HepG2 (cell line): ENCODE data around the gene ABHD10. TPM values are rescaled to one million over a fixed set of nuclear protein-coding genes. Genes with fewer than 3 reads are reported as not detected.

ENCODE experiments used
- ATAC-seq: fragments of 200-7000 bp; cut with Tn5 transposase; 3 replicates; pipeline ENCODE4 v1.9.1; 2020; ENCODE audit warnings: mild to moderate bottlenecking, moderate library complexity
- BruUV-seq: library from RNA; stranded (reverse); fragments of 400-500 nt; replicated peaks from 2 replicates; lab custom pipeline; 2021; lab: Mats Ljungman, UMichigan
- CTCF ChIA-PET: fragments of 300-600 bp; formaldehyde crosslinking; extraction: SDS; loops from one replicate; lab custom pipeline; 2021; ENCODE audit warnings: low total read pairs, inconsistent platforms, low intra/inter-chr PET ratio; lab: Yijun Ruan, JAX
- POLR2A ChIA-PET: fragments of 350-600 bp; sonication (Branson Sonifier 250); formaldehyde crosslinking; loops from one replicate; lab custom pipeline; 2020; ENCODE audit warnings: antibody characterized with exemption, inconsistent platforms; lab: Yijun Ruan, JAX
- DNase-seq: peaks from one replicate; pipeline ENCODE4 v3.0.0-alpha.2; 2015; ENCODE audit warnings: low spot score
- FAIRE-seq: peaks from 3 replicates; lab custom pipeline; 2011; peaks lifted over from hg19 to GRCh38; lab: Jason Lieb, UNC
- H2AFZ ChIP-seq: one replicate; pipeline ENCODE4 v1.6.1; 2011; ENCODE audit warnings: low read length, inconsistent platforms
- H3K27ac ChIP-seq: fragments of 300-600 bp; 3 replicates; pipeline ENCODE4 v1.8.0; 2011; ENCODE audit warnings: mixed run types, mild to moderate bottlenecking, mixed read lengths, low read length, inconsistent platforms; ENCODE audit not compliant: insufficient read depth; ENCODE audit errors: extremely low read length
- H3K27me3 ChIP-seq, 2 experiments: fragments of 200-600 bp in 1 of 2; 2 replicates in 1 of 2; 3 replicates in 1 of 2; pipeline versions ENCODE4 v1.6.0 to v1.8.0; 2011; ENCODE audit warnings: low read length in 2 of 2, mild to moderate bottlenecking in 2 of 2, moderate library complexity in 2 of 2, inconsistent platforms in 1 of 2; ENCODE audit not compliant: insufficient read depth in 2 of 2, control insufficient read depth in 1 of 2
- H3K36me3 ChIP-seq, 2 experiments: fragments of 200-600 bp in 1 of 2; replicated peaks in 1 of 2; 2 replicates in 1 of 2; 3 replicates in 1 of 2; pipeline versions ENCODE4 v1.5.1 to v1.8.0; 2011; ENCODE audit warnings: low read length in 2 of 2, inconsistent platforms in 1 of 2; ENCODE audit not compliant: insufficient read depth in 2 of 2, control insufficient read depth in 1 of 2
- H3K4me1 ChIP-seq: 2 replicates; pipeline ENCODE4 v1.5.1; 2012; ENCODE audit warnings: low read length, inconsistent platforms; ENCODE audit not compliant: insufficient read depth
- H3K4me2 ChIP-seq: 2 replicates; pipeline ENCODE4 v1.6.0; 2011; ENCODE audit warnings: low read depth, low read length, inconsistent platforms
- H3K4me3 ChIP-seq, 3 experiments: fragments of 200-600 bp in 1 of 3; sonication (generic), shearing (Covaris generic) in 1 of 3; replicated peaks in 1 of 3; 2 replicates each; pipeline ENCODE4 v1.5.1; 2011 to 2016; ENCODE audit warnings: low read length in 3 of 3, inconsistent platforms in 2 of 3, low read depth in 2 of 3, mild to moderate bottlenecking in 2 of 3, control low read depth in 1 of 3, mixed read lengths in 1 of 3; ENCODE audit not compliant: insufficient read depth in 1 of 3
- H3K79me2 ChIP-seq: one replicate; pipeline ENCODE4 v1.6.1; 2011; ENCODE audit warnings: low read length, inconsistent platforms; ENCODE audit not compliant: insufficient read depth
- H3K9ac ChIP-seq: 2 replicates; pipeline ENCODE4 v1.6.0; 2011; ENCODE audit warnings: mild to moderate bottlenecking, low read depth, low read length, inconsistent platforms; ENCODE audit not compliant: insufficient read depth
- H3K9me3 ChIP-seq: 2 replicates; pipeline ENCODE4 v1.5.1; 2012; ENCODE audit warnings: mild to moderate bottlenecking, low read length
- H4K20me1 ChIP-seq: 2 replicates; pipeline ENCODE4 v1.6.0; 2011; ENCODE audit warnings: inconsistent platforms, mild to moderate bottlenecking, low read length, moderate library complexity; ENCODE audit not compliant: insufficient read depth
- HHEX ChIP-seq: IDR thresholded peaks from 2 replicates; pipeline ENCODE4 v1.6.1; 2016; ENCODE audit warnings: control low read depth
- HOXA9 ChIP-seq: sonication (generic); formaldehyde crosslinking; IDR thresholded peaks from 2 replicates; pipeline ENCODE4 v1.8.1; 2022; ENCODE audit warnings: missing genetic modification reagents, mild to moderate bottlenecking, moderate library complexity, borderline replicate concordance
- PHB2 ChIP-seq: fragments of 450-650 bp; IDR thresholded peaks from 2 replicates; pipeline ENCODE4 v1.6.1; 2018; ENCODE audit not compliant: partially characterized antibody
- SMAD9 ChIP-seq: sonication (generic); formaldehyde crosslinking; IDR thresholded peaks from 2 replicates; pipeline ENCODE4 v1.5.1; 2020; ENCODE audit warnings: mild to moderate bottlenecking, missing genetic modification reagents
- SP1 ChIP-seq, 2 experiments: fragments of 450-650 bp in 1 of 2; sonication (generic) in 1 of 2; formaldehyde crosslinking in 1 of 2; IDR thresholded peaks; 2 replicates each; pipeline versions ENCODE4 v1.4.0 to v1.6.1; 2016 to 2020; ENCODE audit warnings: missing genetic modification reagents in 1 of 2
- ZNF331 ChIP-seq: sonication (generic); formaldehyde crosslinking; IDR thresholded peaks from 2 replicates; pipeline ENCODE4 v1.4.0; 2020; ENCODE audit warnings: missing genetic modification reagents
- WGBS: methylation state at CpG from one replicate; pipeline ENCODE4 v1.1.6; 2017; ENCODE audit warnings: low lambda C conversion rate; 5-methylcytosine and 5-hydroxymethylcytosine counted together
- in situ Hi-C: cut with HindIII; loops from 2 replicates; pipeline ENCODE4 v1.10.0; 2017; ENCODE audit warnings: low pct_unique_long_range_greater_than_20kb; ENCODE audit not compliant: extremely low pct_ligation_motif_present
- intact Hi-C: fragments of 100-400 bp; cut with micrococcal nuclease; formaldehyde crosslinking; loops from one replicate; pipeline ENCODE4 v1.10.0; 2022; ENCODE audit not compliant: unreplicated experiment
- polyA plus RNA-seq, 8 experiments: library from polyadenylated mRNA; depleted of rRNA in 3 of 8; stranded (reverse) in 7 of 8; unstranded in 1 of 8; fragments of >200 nt; fragmentation: Illumina TruSeq in 4 of 8; extraction: Trizol in 4 of 8; gene quantifications; 2 replicates each; pipeline versions ENCODE4 v1.2.1 to v1.2.3, GENCODE V29; 2011 to 2016; ENCODE audit warnings: low read depth in 4 of 8, missing spikeins in 1 of 8, mixed read lengths in 1 of 8; ENCODE audit not compliant: insufficient read depth in 1 of 8
- total RNA-seq, 5 experiments: library from RNA; depleted of rRNA; stranded (reverse); fragments of >200 nt; fragmentation: Illumina TruSeq; extraction: Trizol; gene quantifications; 2 replicates each; pipeline ENCODE4 v1.2.3, GENCODE V29; 2016; ENCODE audit warnings: low read depth in 1 of 5
- TF ChIP-seq, protein P1 (sequence below): sonication (generic); formaldehyde crosslinking; IDR thresholded peaks from 2 replicates; pipeline ENCODE4 v1.4.0; 2020; ENCODE audit warnings: missing genetic modification reagents, mild to moderate bottlenecking, borderline replicate concordance

The ABHD10 gene
- total and polyA plus RNA-seq, 2 of the 13 experiments (the other 11 are each of a cell fraction or from before 2014, with no cell fraction given), result 22.8 to 50.2 TPM

GRCh38 chr3:111936191-111936841 is 42.5 kb upstream of the ABHD10 start (continued):
- TF ChIP-seq, protein P1, sequence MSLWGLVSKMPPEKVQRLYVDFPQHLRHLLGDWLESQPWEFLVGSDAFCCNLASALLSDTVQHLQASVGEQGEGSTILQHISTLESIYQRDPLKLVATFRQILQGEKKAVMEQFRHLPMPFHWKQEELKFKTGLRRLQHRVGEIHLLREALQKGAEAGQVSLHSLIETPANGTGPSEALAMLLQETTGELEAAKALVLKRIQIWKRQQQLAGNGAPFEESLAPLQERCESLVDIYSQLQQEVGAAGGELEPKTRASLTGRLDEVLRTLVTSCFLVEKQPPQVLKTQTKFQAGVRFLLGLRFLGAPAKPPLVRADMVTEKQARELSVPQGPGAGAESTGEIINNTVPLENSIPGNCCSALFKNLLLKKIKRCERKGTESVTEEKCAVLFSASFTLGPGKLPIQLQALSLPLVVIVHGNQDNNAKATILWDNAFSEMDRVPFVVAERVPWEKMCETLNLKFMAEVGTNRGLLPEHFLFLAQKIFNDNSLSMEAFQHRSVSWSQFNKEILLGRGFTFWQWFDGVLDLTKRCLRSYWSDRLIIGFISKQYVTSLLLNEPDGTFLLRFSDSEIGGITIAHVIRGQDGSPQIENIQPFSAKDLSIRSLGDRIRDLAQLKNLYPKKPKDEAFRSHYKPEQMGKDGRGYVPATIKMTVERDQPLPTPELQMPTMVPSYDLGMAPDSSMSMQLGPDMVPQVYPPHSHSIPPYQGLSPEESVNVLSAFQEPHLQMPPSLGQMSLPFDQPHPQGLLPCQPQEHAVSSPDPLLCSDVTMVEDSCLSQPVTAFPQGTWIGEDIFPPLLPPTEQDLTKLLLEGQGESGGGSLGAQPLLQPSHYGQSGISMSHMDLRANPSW (CRISPR knock-in tag), result no peak

GRCh38 chr3:111936967-111937366 is 41.9 kb upstream of the ABHD10 start:
- ChIA-PET CTCF (no interaction called here), POLR2A (no interaction called here)
- in situ Hi-C loops (no loop called here), intact Hi-C loops (no loop called here)
- no peak for FAIRE-seq
- 100% methylated on average over 1 of the region's 1 CpG for WGBS
- Histone ChIP-seq H3K9me3 (no peaks in the 10 kb centered on the region), H3K9ac (no peak overlapping the region), H3K79me2 (no peaks in the 10 kb centered on the region), H3K4me1 (no peaks in the 10 kb centered on the region), H3K27ac (no peak overlapping the region), H4K20me1 (no peaks in the 10 kb centered on the region), H3K4me3 (no peak overlapping the region), H3K36me3 (peaks cover 1 to 24% of the 10 kb centered on the region in 2 experiments; a peak in 3 of 5 replicates), H3K4me2 (no peak overlapping the region), H3K27me3 (no peaks in the 10 kb centered on the region), H2AFZ (no peak overlapping the region)
- ATAC-seq, result no peak
- TF ChIP-seq SMAD9 (CRISPR knock-in tag) (no peak), HOXA9 (CRISPR knock-in tag) (no peak), HHEX (no peak), ZNF331 (CRISPR knock-in tag) (no peak), PHB2 (no peak), SP1 (IDR thresholded peaks at IDR 0.05) (no peak), SP1 (CRISPR knock-in tag; IDR thresholded peaks at IDR 0.05) (no peak)
- BruUV-seq, result no TSS peak
- DNase-seq, result no peak
